Kidney (tissue), 14 donors: Measurements from ENCODE around the gene PCSK2. TPM values are rescaled to one million over a fixed set of nuclear protein-coding genes. Genes with fewer than 3 reads are reported as not detected.

Experiments
- DNase-seq, 5 donors: peaks; one replicate each; pipeline ENCODE4 v3.0.0-alpha.2; 2013 to 2020
- FAIRE-seq: peaks from 2 replicates; lab custom pipeline; 2012; peaks lifted over from hg19 to GRCh38; lab: Jason Lieb, UNC
- H3K27ac ChIP-seq, 2 donors: one replicate each; pipeline ENCODE4 v1.7.0; 2013; ENCODE audit warnings: low read depth in 2 of 2, low read length in 2 of 2, inconsistent platforms in 1 of 2
- H3K27me3 ChIP-seq: one replicate; pipeline ENCODE4 v1.7.1; 2013; ENCODE audit warnings: low read length, inconsistent platforms; ENCODE audit not compliant: control insufficient read depth, insufficient read depth
- H3K36me3 ChIP-seq, 3 donors: one replicate each; pipeline versions ENCODE4 v1.7.0 to v1.7.1; 2013; ENCODE audit warnings: low read length in 3 of 3, control low read depth in 1 of 3, inconsistent platforms in 1 of 3; ENCODE audit not compliant: insufficient read depth in 3 of 3, control insufficient read depth in 2 of 3
- H3K4me1 ChIP-seq, 3 donors: one replicate each; pipeline versions ENCODE4 v1.7.0 to v1.7.1; 2013; ENCODE audit warnings: low read length in 3 of 3, inconsistent platforms in 1 of 3, low read depth in 1 of 3; ENCODE audit not compliant: control insufficient read depth in 2 of 3, insufficient read depth in 2 of 3
- H3K4me3 ChIP-seq, 3 donors: one replicate each; pipeline versions ENCODE4 v1.7.0 to v1.8.1; 2013; ENCODE audit warnings: low read length in 3 of 3, control low read depth in 1 of 3, inconsistent platforms in 1 of 3
- H3K9ac ChIP-seq, 3 donors: one replicate each; pipeline versions ENCODE4 v1.7.0 to v1.7.1; 2013; ENCODE audit warnings: low read length in 3 of 3, control low read depth in 1 of 3, inconsistent platforms in 1 of 3
- H3K9me3 ChIP-seq, 3 donors: one replicate each; pipeline versions ENCODE4 v1.7.0 to v1.7.1; 2013; ENCODE audit warnings: low read length in 3 of 3, control low read depth in 1 of 3, inconsistent platforms in 1 of 3; ENCODE audit not compliant: control insufficient read depth in 2 of 3, insufficient read depth in 1 of 3
- CTCF ChIP-seq: IDR thresholded peaks from 3 replicates; pipeline ENCODE4 v1.5.1; 2012; ENCODE audit warnings: mild to moderate bottlenecking, moderate library complexity, borderline replicate concordance; ENCODE audit not compliant: insufficient read depth; ENCODE audit errors: extremely low read depth
- intact Hi-C: fragments of 100-400 bp; cut with DNase I; formaldehyde crosslinking; loops from one replicate; pipeline ENCODE4 v1.11.1; 2022
- polyA plus RNA-seq: library from polyadenylated mRNA; stranded (reverse); fragments of 350-450 nt; fragmentation: Illumina TruSeq; extraction: RNeasy Lipid Tissue Mini Kit (QIAGEN cat#74804); gene quantifications from one replicate; pipeline ENCODE4 v1.2.3, GENCODE V29; 2014; ENCODE audit warnings: low read depth, low replicate concordance; ENCODE audit not compliant: insufficient read depth
- total RNA-seq: library from RNA; stranded (reverse); fragmentation: NEBNext Ultra II Directional; extraction: Animal tissue kit (Norgen Biotek cat#: 25700); gene quantifications from one replicate; pipeline ENCODE4 v1.2.1, GENCODE V29; 2021
- donor health status: control.
- donor health status: control.
- donor health status: control.
- donor health status: control.
- donor health status: control.
- donor health status: DM: yes; HTN: yes; CAD: no.
- donor health status: Normal renal cell carcinoma (clear cell type).

The PCSK2 gene
- total and polyA plus RNA-seq, 2 donors from 2014 or later: 0.22 to 0.54 TPM

GRCh38 chr20:17504898-17505635 lies 278.2 kb downstream of the PCSK2 start:
- H3K4me3 ChIP-seq: peak overlapping the region; percentile 41 to 76 (median 63)
- no peaks in the 10 kb centered on the region for H3K27me3 ChIP-seq
- peak; percentile 52 for TF ChIP-seq CTCF
- H3K9me3 ChIP-seq: no peaks in the 10 kb centered on the region
- FAIRE-seq (peak; percentile 81), DNase-seq (peak; percentile 49 to 85 (median 75))
- H3K4me1 ChIP-seq: peaks cover 0 to 3% (median 0%) of the 10 kb centered on the region in 3 donors
- H3K9ac ChIP-seq: peak overlapping the region; percentile 43 to 72 (median 56)
- intact Hi-C loops: loop anchor here (10.0 kb wide), 1 partner anchor 500 kb away; no protein-coding TSS in a partner anchor
- H3K36me3 ChIP-seq: no peaks in the 10 kb centered on the region
- H3K27ac ChIP-seq: no peak overlapping the region

DNA sequence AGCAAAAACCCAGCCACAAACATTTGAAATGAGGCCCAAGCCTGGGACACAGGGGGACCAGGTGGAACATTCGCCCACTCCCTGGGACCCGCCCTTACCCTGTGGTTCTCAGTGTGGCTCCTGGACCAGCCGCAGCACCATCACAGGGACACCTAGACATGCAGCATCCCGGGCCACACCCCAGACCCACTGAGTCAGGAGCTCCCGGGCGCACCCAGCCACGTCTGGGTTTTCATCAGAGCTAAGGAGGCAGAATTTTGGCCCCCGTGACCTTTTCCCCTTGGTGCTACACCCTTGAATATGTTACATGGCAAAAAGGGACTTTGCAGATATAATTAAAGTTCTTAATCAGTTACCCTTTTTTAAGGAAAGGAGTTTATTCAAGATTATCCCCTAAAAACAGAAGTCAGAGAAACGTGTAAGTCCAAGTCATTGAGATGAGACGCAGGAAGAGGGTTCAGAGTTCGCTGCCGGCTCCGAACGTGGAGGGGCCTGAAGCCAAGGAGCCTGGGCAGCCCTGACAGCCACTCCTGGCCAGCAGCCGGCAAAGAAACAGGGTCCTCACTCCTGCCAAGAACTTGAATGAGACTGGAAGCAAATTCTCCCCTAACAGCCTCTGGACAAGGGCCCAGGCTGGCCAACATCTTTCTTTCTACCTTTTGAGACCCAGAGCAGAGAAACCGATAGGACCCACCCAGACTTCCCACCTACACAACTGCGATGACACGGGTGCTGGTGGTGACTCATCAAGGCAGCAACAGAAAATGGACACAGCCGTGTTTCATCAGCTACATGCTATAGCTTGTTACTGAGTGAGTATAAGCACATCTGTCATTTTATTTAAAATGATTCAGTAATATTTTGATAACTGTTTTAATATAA lies 279.0 kb downstream of the PCSK2 start:
- no peak for TF ChIP-seq CTCF
- H3K4me1 ChIP-seq: peaks cover 0 to 3% (median 0%) of the 10 kb centered on the region in 3 donors
- H3K27ac ChIP-seq: no peak overlapping the region
- H3K36me3 ChIP-seq: no peaks in the 10 kb centered on the region
- H3K4me3 ChIP-seq: peak overlapping the region in 1 of 3 donors; percentile 76
- intact Hi-C loops: loop anchor here (10.0 kb wide), 1 partner anchor 499 kb away; no protein-coding TSS in a partner anchor
- DNase-seq (peak in 2 of 5 donors; percentile 45 to 69), FAIRE-seq (no peak)
- H3K9me3 ChIP-seq: no peaks in the 10 kb centered on the region
- H3K9ac ChIP-seq: peak overlapping the region in 1 of 3 donors; percentile 56
- H3K27me3 ChIP-seq: no peaks in the 10 kb centered on the region

DNA sequence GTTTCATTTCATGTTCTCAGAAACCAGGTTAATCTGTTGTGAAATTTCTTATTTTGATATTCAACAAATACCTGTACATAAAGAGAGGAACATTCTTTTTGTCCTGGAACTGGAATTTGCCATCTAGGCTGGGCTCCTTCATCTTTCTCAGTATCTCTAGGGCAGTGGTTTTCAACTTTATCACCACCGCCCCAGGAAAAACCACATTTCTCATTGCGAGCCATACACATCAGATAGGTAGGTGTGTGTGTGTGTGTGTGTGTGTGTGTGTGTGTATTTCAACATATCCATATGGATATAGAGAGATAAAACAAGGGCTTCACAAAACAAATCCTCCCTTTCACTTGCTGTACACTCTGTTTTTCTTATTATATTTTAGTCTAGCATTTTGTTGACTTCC lies 280.2 kb downstream of the PCSK2 start:
- no peak for DNase-seq
- Histone ChIP-seq H3K9ac (no peak overlapping the region), H3K27ac (no peak overlapping the region), H3K9me3 (no peaks in the 10 kb centered on the region), H3K27me3 (no peaks in the 10 kb centered on the region), H3K4me3 (no peak overlapping the region), H3K36me3 (no peaks in the 10 kb centered on the region), H3K4me1 (peaks cover 0 to 3% (median 0%) of the 10 kb centered on the region in 3 donors)
- no peak for TF ChIP-seq CTCF
- intact Hi-C loops: loop anchor here (10.0 kb wide), 1 partner anchor 498 kb away; no protein-coding TSS in a partner anchor
- FAIRE-seq: no peak
